HepG2 (cell line): ENCODE data around the gene MALT1. TPM values are rescaled to one million over a fixed set of nuclear protein-coding genes. Genes with fewer than 3 reads are reported as not detected.

ENCODE experiments used
- HIC2 ChIP-seq: sonication (generic); formaldehyde crosslinking; IDR thresholded peaks from 2 replicates; pipeline ENCODE4 v1.9.0; 2022; ENCODE audit warnings: low read depth, missing genetic modification reagents
- HNRNPL ChIP-seq: fragments of 200-400 bp; formaldehyde crosslinking; IDR thresholded peaks from 2 replicates; pipeline ENCODE4 v1.6.1; 2017; ENCODE audit warnings: mild to moderate bottlenecking, low read depth, low read length
- HOMEZ ChIP-seq: IDR thresholded peaks from 2 replicates; pipeline ENCODE4 v1.6.1; 2016; ENCODE audit warnings: low read depth
- KLF13 ChIP-seq: sonication (generic); formaldehyde crosslinking; IDR thresholded peaks from 2 replicates; pipeline ENCODE4 v1.4.0; 2020; ENCODE audit warnings: mild to moderate bottlenecking, missing genetic modification reagents
- KMT2B ChIP-seq: IDR thresholded peaks from 2 replicates; pipeline ENCODE4 v1.6.1; 2016; ENCODE audit warnings: missing genetic modification reagents, missing compliant biosample characterization
- MXI1 ChIP-seq: IDR thresholded peaks from 3 replicates; pipeline ENCODE4 v1.6.1; 2012; ENCODE audit warnings: low read depth, low read length, inconsistent platforms, borderline replicate concordance
- NCOA1 ChIP-seq: sonication (generic); formaldehyde crosslinking; IDR thresholded peaks from 2 replicates; pipeline ENCODE4 v1.9.0; 2021; ENCODE audit warnings: missing genetic modification reagents
- NFIC ChIP-seq: IDR thresholded peaks from 2 replicates; pipeline ENCODE4 v1.6.1; 2012; ENCODE audit warnings: mild to moderate bottlenecking, low read length, inconsistent platforms
- NFKBIZ ChIP-seq: IDR thresholded peaks from 2 replicates; pipeline ENCODE4 v1.6.1; 2018; ENCODE audit warnings: missing genetic modification reagents, missing compliant biosample characterization
- TRIM22 ChIP-seq: fragments of 450-650 bp; IDR thresholded peaks from 2 replicates; pipeline ENCODE4 v1.6.1; 2017
- ZBTB44 ChIP-seq: sonication (generic); formaldehyde crosslinking; IDR thresholded peaks from 2 replicates; pipeline ENCODE4 v1.4.0; 2020; ENCODE audit warnings: missing genetic modification reagents
- ZNF253 ChIP-seq: sonication (generic); formaldehyde crosslinking; IDR thresholded peaks from 2 replicates; pipeline ENCODE4 v1.8.0; 2022; ENCODE audit warnings: mild to moderate bottlenecking, missing genetic modification reagents, borderline replicate concordance
- ZNF280D ChIP-seq: sonication (generic); formaldehyde crosslinking; IDR thresholded peaks from 2 replicates; pipeline ENCODE4 v1.5.1; 2020; ENCODE audit warnings: mild to moderate bottlenecking, missing genetic modification reagents
- ZNF382 ChIP-seq: sonication (generic); formaldehyde crosslinking; IDR thresholded peaks from 2 replicates; pipeline ENCODE4 v1.5.0; 2020; ENCODE audit warnings: missing genetic modification reagents, mild to moderate bottlenecking, borderline replicate concordance
- ZNF468 ChIP-seq: sonication (generic); formaldehyde crosslinking; IDR thresholded peaks from 2 replicates; pipeline ENCODE4 v1.8.0; 2022; ENCODE audit warnings: mild to moderate bottlenecking, moderate library complexity, missing genetic modification reagents
- ZNF761 ChIP-seq: sonication (generic); formaldehyde crosslinking; conservative IDR thresholded peaks from 2 replicates; pipeline ENCODE4 v1.4.0; 2020; ENCODE audit warnings: mild to moderate bottlenecking, missing genetic modification reagents
- ZNF773 ChIP-seq: sonication (generic); formaldehyde crosslinking; IDR thresholded peaks from 2 replicates; pipeline ENCODE4 v1.4.0; 2020; ENCODE audit warnings: missing genetic modification reagents, borderline replicate concordance
- ZNF777 ChIP-seq: sonication (generic); formaldehyde crosslinking; IDR thresholded peaks from 2 replicates; pipeline ENCODE4 v1.4.0; 2020; ENCODE audit warnings: missing genetic modification reagents
- polyA plus RNA-seq, 8 experiments: library from polyadenylated mRNA; depleted of rRNA in 3 of 8; stranded (reverse) in 7 of 8; unstranded in 1 of 8; fragments of >200 nt; fragmentation: Illumina TruSeq in 4 of 8; extraction: Trizol in 4 of 8; gene quantifications; 2 replicates each; pipeline versions ENCODE4 v1.2.1 to v1.2.3, GENCODE V29; 2011 to 2016; ENCODE audit warnings: low read depth in 4 of 8, missing spikeins in 1 of 8, mixed read lengths in 1 of 8; ENCODE audit not compliant: insufficient read depth in 1 of 8
- total RNA-seq, 5 experiments: library from RNA; depleted of rRNA; stranded (reverse); fragments of >200 nt; fragmentation: Illumina TruSeq; extraction: Trizol; gene quantifications; 2 replicates each; pipeline ENCODE4 v1.2.3, GENCODE V29; 2016; ENCODE audit warnings: low read depth in 1 of 5

The MALT1 gene
- total and polyA plus RNA-seq, 2 of the 13 experiments (the other 11 are each of a cell fraction or from before 2014, with no cell fraction given) = 43.9 to 89.0 TPM

- TF ChIP-seq NCOA1 = no peak
- TF ChIP-seq HIC2 (CRISPR knock-in tag) = no peak
- TF ChIP-seq MXI1 = no peak
- 0 out of 2 replicates have a peak, but pooled peaks have one; percentile 60 for TF ChIP-seq ZNF761
- TF ChIP-seq NFKBIZ (CRISPR knock-in tag) = no peak; the same call in 1 of the 2 replicates
- TF ChIP-seq ZNF382 = no peak
- no peak for TF ChIP-seq ZNF773 (CRISPR knock-in tag)
- TF ChIP-seq ZNF777 (CRISPR knock-in tag) = peak; percentile 63
- TF ChIP-seq HNRNPL = no peak
- TF ChIP-seq NFIC = no peak
- TF ChIP-seq ZNF280D (CRISPR knock-in tag) = no peak
- TF ChIP-seq KLF13 (CRISPR knock-in tag) = no peak
- no peak for TF ChIP-seq ZBTB44 (CRISPR knock-in tag)
- TF ChIP-seq KMT2B = 0 out of 2 replicates have a peak, but pooled peaks have one; percentile 6
- no peak for TF ChIP-seq TRIM22
- TF ChIP-seq ZNF468 (CRISPR knock-in tag) = no peak
- no peak for TF ChIP-seq HOMEZ
- no peak for TF ChIP-seq ZNF253 (CRISPR knock-in tag)
Measured at GRCh38 chr18:58671632-58672564, 633 bp downstream of the MALT1 start (continued).
